ENCODE data around the gene SAPCD1. TPM values are rescaled to one million over a fixed set of nuclear protein-coding genes. Genes with fewer than 3 reads are reported as not detected.

The SAPCD1 gene
- total and polyA plus RNA-seq, 2 donors (not counting 1 experiment from before 2014, with no cell fraction given), result 12.9 TPM

GRCh38 chr6:31736768-31737314 is 25.6 kb upstream of the SAPCD1 start:
- Histone ChIP-seq H2AFZ (ENCODE audit: insufficient read depth, low read depth, low read length, poor library complexity, severe bottlenecking) (peak overlapping the region; percentile 63), H3K4me2 (replicated peaks; ENCODE audit: low read depth, low read length, poor library complexity, severe bottlenecking) (peak overlapping the region; percentile 82), H3K4me1 (ENCODE audit: control insufficient read depth in 2 of 2, insufficient read depth in 2 of 2, low read length in 2 of 2) (peaks cover 53 to 57% of the 10 kb centered on the region in 2 donors), H3K9me3 (ENCODE audit: control extremely low read depth in 1 of 3, control insufficient read depth in 2 of 3, insufficient read depth in 1 of 3, low read length in 2 of 3) (no peaks in the 10 kb centered on the region), H3K36me3 (replicated peaks in 1 of 2; ENCODE audit: control extremely low read depth in 1 of 2, control insufficient read depth in 1 of 2, extremely low read depth in 1 of 2, insufficient read depth in 2 of 2, low read length in 1 of 2) (peaks cover 2 to 25% of the 10 kb centered on the region in 2 experiments), H3K27ac (ENCODE audit: low read length in 2 of 2) (peak overlapping the region; percentile 81 to 96), H3K79me2 (ENCODE audit: control insufficient read depth, insufficient read depth, low read length) (peaks cover 57% of the 10 kb centered on the region), H3K9ac (ENCODE audit: low read length) (peak overlapping the region; percentile 91), H3K4me3 (ENCODE audit: control extremely low read depth in 1 of 5, extremely low read depth in 1 of 5, insufficient read depth in 1 of 5, low read depth in 2 of 5, low read length in 4 of 5) (peak overlapping the region; percentile 73 to 99 (median 87)), H4K20me1 (ENCODE audit: control insufficient read depth, insufficient read depth, low read length, poor library complexity, severe bottlenecking) (peaks cover 7% of the 10 kb centered on the region), H3K27me3 (replicated peaks in 1 of 4; ENCODE audit: control extremely low read depth in 1 of 4, control insufficient read depth in 3 of 4, insufficient read depth in 4 of 4, low read length in 3 of 4) (no peaks in the 10 kb centered on the region)
- ATAC-seq (ENCODE audit: low read depth) (no peak), DNase-seq (peak; percentile 36)
- WGBS (ENCODE audit: insufficient coverage), result 8% methylated on average over 7 of the region's 10 CpGs
- no peak for TF ChIP-seq EZH2 (IDR thresholded peaks at IDR 0.05; ENCODE audit: borderline replicate concordance, insufficient read depth, low read depth, low read length, poor library complexity, severe bottlenecking)
- TF ChIP-seq CTCF (IDR thresholded peaks at IDR 0.05), result no peak
- peaks cover 80% of the 10 kb centered on the region for H3K4me1 Mint-ChIP-seq
- ChIA-PET CTCF (interaction anchor here (0.6 to 7.8 kb wide), 8 partner anchors 8 to 127 kb away, joined by 3 to 90 read pairs (median 22); partner anchors contain the start of genes DDAH2, LSM2 and NEU1), POLR2A (interaction anchor here (0.8 to 3.1 kb wide), 6 partner anchors 9 to 91 kb away, joined by 4 to 16 read pairs (median 5); partner anchors contain the start of genes ABHD16A, BAG6, CSNK2B and HSPA1B)
- no peaks in the 10 kb centered on the region for H3K9me3 Mint-ChIP-seq (ENCODE audit: insufficient read depth)
- H3K27ac Mint-ChIP-seq, result peak overlapping the region; percentile 91
- no peaks in the 10 kb centered on the region for H3K27me3 Mint-ChIP-seq
- peak overlapping the region; percentile 100 for H3K4me3 Mint-ChIP-seq
- intact Hi-C loops (cut with micrococcal nuclease), result loop anchor here (5.0 to 10.0 kb wide), 5 partner anchors 70 to 458 kb away; partner anchors contain the start of genes CSNK2B, DDX39B, DXO and EHMT2

Measured in B cell (primary cell).